Stimulated activated CD4-positive, alpha-beta T cell treated with anti-CD3 and anti-CD28 coated beads, Interleukin-1b, Interleukin-23, amount 100 ng/mL, for 24 hours (primary cell): ENCODE measurements around the gene SPNS3.

Source experiments
- DNase-seq, 4 experiments: peaks; one replicate each; pipeline ENCODE4 v3.0.0-alpha.2; 2020; ENCODE audit warnings: low read depth in 4 of 4, low spot score in 1 of 4

SPNS3 gene

DNA sequence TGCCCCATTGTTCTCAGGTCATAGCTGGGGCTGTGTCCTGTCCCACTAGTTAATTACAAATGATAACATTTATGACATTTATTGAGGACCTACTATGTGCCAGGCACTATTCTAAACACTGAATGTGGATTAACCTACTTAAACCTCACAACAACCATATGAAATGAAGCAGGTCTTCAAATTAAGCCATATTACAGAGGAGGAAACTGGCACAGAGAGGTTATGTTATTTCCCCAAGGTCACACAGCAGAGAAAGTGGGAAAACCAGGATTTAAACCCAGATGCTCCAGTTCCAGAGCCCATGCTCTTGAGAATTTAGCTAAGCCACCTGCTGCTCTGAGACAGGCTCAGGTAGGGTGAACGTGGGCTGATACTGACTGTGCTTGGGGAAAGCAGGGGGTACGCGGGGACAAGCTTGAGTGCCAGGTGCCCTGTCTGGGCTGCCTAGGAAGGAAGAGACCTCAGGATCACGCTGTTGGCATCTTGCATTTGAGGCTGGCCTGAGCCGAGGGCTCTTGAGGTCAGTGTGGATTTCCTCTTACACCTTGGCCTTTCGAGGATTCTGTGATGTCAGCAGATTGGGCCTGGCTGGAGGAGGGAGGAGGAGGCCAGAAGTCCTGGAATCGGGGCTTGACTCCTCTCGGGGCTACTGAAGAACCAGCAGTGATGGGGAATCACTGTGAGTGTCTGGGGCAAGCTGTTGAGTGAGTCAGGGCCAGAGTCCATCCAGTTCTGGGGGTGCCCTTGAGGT, 73.8 kb downstream of the SPNS3 start:
- no peak for DNase-seq

DNA sequence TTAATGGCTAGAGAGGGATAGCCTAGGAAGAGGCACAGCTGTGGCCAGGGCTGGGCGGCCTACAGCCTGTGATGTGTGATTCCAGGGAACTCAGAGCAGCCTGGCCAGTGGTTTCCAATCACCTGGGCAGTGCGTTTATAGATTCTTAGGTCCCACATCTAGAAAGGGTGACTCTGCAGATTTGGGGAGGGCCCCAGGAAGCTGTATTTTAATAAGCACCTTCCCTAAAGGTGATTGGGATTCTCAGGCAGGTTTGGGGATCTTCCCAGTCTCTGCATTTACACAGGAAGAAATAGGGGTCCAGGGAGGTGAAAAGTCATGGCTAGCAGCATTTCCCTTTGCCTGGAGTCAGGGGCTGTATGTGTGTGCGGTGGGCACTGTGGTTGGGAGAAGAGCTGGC, 74.5 kb downstream of the SPNS3 start:
- DNase-seq, result no peak

DNA sequence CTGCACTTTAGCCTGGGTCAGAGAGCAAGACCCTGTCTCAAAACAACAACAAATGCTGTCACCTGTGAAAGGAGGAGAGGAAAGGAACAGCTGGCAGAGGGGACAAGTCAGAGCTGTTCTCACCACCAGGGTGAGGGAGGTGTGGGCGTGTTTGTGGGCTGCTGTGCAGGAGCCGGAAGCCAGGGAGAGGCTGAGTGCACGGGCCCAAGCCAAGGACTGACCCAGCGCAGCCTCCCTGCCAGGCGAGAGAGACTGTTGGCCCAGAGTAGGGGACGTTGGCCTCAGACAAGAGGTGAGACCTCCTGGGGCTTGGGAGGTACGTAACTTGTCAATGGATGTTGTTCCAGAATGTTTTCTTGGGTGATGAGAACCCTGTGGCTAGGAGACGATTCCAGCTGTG, 75.7 kb downstream of the SPNS3 start:
- DNase-seq, result no peak

DNA sequence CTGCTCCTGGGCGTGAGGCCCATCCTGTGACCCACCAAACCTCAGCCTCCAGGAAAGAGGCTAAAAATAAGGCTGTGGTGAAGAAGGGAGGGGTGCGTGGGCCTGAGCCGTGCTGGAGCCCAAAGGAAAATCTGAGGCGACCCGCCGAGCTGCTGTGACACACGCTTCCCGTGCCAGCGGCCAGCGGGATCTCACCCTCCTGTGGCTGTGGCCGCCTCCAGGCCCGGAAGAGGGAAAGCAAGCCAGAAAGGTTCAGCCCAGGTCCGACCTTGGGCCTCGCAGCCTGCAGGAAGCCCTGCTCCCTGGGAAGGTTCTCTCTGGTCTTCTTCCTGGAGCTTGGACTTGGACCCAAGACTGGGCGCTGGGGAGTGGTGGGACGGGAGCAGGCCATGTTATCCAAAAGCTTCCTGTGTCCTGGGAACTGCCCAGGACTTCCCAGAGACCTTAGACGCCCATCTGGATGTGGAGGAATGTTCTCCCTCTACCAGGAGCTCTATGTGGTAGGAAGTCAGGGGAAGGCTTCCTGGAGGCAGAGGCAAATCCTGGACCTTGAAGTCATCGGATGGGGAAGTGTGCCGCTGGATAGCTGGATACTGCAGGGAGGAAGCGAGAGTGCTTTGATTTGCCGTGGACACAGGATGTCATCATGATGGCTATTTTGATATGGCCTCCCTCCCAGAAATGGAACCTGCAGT, 76.3 kb downstream of the SPNS3 start:
- no peak for DNase-seq

DNA sequence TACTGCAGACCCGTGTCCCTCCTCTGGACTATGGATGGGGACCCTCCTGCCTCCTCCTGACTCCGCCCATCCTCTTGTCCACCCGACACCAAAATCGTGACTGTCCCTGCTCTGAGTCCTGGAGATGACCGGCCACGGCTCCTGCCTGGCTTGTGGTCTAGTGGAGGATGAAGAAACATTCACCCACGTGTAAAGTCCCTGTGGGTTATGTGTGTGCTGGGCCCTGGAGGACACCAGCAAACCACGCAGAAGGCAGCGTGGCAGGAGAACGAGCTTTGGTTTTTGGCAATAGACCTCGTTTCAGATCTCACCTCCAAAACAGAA, 76.8 kb downstream of the SPNS3 start:
- no peak for DNase-seq

DNA sequence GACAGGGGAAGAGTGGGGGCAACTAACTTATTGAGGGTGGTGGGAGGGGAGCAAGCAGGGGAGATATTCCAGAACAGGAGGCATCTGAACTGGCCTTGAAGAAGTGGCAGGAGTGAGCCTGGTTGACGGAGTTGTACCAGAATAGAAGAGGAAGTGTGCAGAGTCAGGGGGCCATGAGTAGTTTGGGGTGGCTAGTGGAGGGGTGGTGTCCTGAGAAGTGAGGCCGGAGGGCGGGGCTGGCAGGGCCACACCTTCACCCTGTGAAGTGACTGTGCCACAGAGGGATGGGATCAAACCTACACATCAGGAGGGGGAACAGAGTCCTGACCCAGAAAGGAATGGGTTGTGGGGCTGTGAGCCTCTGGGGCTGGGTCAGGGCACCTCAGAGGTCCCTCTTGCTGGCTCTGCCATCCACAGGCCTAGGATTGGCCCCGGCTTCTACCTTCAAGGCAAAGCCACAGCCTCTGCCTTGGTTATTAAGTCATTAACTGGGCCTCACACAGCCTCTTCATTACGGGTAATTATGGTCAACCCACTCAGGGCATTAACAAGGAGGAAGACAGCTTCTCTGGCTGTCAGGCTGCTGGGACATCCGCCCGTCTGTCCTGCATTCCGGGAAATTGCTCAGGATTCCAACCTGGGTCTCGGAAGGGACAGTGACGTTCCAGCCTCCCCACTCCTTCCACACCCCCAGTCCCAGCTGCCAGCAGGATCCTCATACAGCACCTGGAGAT, 77.6 kb downstream of the SPNS3 start:
- no peak for DNase-seq

DNA sequence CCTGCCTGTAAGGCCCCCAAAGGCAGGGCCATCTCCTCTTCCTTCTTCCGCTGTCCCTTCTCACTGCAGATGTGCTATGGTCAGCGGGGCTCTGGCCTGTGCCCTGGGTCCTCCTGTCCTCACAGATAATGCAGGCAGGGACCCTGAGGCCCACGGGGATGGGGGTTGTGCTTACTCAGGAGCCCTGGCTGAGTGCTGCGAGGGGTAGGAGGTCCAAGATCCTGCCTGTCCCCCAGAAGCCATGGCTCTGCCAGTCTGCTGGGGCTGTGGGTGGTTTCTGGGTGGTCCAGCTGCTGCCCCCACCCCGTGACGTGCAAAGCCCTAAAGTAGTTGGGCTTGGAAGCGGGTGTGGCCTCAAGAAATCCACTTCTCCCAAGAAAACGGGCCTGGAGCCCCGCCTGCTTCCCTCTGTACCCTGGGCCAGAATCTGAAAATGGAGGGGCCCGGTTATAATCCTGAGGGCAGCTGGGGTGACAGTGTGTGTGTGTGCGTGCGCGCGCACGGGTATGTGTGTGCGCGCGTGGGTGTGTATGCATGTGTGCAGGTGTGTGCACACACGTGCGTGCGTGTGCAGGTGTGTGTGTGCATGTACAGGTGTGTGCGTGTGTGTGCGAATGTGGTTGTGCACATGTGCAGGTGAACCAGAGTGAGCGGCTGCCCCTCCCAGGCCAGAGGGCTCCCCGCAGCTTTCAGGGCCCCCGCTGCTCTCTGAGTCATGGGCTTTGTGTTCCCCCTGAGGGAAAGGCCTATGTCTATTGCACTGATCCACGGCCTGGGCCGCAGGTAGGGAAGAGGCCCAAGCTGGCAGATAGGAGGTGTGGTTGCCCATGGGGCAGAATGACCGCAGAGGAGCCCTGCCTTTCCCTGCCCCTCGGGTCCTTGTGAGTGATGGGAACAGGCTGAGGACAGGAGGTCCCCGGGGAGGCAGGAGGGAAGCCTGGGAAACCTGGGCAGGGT, 78.7 kb downstream of the SPNS3 start:
- DNase-seq, result no peak

DNA sequence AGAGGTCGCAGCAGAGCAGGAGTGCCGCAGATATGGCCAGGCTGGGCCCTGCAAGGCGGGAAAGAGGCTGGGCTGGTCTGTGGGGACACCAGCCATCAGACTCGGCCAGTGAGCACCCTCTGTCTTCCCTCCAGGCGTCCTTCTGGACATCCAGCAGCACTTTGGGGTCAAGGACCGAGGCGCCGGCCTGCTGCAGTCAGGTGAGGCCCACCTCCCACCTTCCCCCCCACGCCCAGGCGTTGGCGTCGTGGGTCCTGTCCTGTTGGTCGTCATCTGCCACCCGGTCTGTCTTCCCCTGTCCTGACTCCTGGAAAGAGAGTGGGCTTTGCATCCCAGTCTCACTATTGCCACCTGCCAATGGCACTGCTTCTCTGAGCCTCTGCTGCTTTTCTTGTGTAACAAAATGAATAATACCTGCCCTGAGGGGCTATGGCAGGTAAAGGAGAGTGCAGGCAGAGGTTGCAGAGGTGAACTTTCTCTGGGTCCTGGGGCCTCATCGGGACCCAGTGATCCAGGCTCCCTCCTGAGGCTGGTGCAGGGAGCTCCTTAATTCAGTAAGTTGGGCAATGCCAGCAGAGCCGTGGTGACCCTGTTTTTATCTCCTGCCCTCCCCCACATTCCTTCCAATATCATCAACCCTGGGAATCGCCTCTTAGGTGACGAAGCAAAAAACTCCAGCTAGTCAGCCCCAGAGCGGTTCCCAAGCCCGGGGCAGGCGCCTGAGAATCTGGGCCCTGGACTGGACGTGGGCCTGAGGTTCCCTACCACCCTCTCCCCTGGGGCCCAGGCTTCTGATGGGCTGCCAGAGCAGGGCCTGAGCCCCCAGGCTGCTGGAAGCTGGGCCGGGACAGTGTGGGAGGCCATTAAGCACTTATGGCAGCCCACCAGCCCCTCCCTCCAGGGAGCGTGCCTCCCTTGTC, 79.6 kb downstream of the SPNS3 start:
- no peak for DNase-seq

DNA sequence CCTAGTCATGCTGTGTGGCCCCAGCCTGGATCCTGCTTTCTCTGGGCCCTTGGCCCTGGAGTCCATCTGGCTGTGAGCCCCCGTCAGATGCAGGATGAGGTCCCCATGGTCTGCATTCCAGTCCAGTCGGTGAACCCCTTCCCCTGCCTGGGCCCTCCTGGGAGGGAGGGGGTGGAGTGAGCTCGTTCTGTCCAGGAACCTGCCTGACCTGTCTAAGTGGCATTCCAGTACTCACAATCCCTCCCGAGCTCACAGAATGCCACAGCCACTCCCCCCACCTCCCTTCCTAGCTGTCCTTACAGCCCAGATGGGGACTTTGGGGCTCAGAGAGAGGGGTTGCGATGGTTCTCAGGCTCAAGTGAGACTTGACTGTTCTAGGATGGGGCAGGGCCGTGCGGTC, 80.5 kb downstream of the SPNS3 start:
- no peak for DNase-seq

DNA sequence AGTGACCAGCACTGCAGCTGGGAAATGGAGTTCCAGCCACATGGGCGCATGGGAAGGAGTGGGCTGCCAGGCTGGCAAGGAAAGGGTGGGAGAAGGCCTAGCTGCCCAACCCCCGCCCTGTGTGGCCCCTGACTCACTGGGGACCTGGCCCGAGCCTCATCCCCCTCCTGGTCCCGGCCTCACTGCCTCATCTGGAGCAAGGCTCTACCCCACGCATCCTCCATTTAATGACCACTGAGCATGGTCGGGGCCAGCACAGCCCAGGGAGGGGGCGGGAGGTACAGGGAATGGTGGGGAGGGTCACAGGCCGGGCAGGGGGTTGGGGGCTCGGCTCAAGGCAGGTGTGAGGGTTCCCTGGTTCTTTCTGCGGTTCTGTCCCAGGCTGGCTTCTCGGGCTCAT, 81.0 kb downstream of the SPNS3 start:
- DNase-seq, result no peak

DNA sequence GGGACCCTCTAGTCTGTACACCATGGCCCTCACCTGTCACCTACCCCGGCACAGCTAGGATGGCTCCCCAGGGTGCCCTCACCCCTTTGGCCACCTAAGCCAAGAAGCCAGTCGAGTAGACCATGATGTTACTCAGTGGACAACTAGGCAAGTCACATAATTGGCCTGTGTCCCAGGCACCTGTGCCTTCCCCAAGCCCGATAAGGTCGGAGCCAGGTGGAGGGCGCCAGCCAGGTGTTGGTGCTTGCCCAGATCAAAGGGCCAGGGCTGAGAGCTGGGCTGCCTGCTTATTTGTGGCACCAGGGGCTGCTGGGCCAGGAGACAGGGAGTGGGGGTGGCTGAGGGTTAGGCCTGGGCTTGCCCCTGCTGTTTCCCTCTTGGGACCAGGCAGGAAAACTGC, 81.8 kb downstream of the SPNS3 start:
- DNase-seq, result no peak

DNA sequence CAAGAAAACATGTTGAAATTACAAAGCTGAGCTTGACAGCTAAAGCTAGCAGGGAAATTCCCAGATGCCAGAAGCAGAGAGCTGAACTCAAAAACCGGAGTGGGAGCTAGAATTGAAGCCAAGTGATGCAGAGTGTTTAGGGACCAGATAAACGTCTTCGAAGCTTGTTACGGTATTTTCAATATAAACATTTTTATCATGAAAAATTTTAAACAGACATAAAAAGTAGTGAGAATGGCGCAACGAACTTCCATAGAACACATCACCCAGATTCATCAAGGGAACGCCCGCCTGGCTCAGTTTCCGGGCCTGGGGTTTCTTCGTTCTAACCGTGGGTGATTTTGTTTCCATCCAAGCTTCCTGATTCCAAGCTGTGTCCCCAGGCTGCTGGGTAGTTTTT, 83.0 kb downstream of the SPNS3 start:
- no peak for DNase-seq

DNA sequence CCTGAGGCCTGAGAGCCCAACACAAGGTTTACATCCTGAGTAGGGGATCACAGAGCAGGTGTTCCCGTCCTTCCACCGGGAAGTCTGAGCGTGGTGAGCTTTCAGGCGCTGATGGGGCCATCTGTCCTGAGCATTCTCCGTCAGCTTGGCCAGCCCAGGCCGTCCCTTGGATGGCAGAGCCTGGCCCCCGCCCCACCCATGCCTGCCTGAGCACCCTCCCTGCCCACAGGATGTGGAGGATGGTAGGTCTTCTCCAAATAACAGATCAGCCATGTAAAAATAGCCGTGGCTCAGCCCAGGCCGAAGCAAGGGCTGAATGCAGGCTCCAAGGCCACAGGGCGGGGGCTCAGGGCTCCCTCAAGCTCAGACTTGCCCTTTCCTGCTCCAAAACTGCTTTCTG, 85.2 kb downstream of the SPNS3 start:
- no peak for DNase-seq

DNA sequence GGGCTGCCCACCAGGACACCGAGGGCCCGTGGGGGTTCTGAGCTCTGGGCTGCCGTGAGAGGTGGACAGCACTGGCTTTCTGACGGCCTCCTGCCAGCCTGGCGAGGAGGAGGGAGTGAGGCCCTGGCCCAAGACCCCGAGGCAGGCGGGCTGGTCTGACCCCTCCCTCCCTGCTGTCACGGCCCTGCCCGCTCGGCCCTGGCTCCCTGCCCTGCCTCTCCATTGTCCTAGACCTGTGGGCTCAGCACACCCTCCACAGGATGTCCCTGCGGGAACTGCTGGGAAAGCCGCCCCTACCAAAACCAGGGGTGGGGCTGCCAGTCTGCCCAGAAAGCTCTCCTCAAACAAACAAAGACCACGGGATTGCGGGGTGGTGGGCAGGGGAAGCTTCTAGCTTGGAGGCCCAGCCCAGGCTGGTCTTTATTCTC, 85.6 kb downstream of the SPNS3 start:
- no peak for DNase-seq

DNA sequence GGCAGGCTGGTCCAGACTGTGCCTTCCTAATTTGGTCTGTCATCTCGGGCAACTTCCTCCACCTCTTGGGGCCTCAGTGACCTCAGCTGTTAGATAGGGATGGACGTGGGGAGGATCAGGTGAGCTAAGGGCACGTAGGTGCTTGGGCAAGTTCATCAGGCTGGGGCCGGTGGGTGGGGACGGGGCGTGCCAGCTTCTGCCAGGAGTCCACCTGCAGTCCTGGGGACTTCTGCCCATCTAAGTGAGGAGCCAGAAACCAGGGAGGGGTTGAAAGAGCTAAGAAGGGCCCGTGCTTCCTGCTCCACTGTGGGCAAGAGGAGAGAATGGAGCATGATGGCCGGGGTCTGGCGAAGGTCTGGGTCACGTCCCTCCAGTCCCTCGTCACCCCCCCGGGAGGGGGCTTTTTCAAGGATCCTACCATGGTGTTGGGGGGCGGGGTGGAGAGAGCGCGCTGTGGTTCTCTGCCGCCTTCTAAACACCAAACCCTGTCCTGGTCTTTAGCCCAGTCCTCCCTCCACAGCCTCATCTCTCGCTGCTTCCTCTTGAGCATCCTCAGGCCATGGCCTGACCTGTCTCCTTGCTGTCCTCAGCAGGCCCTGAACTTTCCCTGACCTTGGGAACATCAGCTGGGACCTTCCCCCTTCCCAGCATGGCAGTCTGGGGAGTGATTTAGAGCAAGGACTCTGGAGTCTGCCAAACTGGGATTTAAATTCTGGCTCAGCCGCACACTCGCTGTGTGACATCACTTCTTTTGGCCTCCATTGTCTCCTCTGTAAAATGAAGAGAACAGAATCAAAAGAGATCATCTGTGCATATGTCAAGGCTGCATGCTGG, 86.5 kb downstream of the SPNS3 start:
- no peak for DNase-seq

DNA sequence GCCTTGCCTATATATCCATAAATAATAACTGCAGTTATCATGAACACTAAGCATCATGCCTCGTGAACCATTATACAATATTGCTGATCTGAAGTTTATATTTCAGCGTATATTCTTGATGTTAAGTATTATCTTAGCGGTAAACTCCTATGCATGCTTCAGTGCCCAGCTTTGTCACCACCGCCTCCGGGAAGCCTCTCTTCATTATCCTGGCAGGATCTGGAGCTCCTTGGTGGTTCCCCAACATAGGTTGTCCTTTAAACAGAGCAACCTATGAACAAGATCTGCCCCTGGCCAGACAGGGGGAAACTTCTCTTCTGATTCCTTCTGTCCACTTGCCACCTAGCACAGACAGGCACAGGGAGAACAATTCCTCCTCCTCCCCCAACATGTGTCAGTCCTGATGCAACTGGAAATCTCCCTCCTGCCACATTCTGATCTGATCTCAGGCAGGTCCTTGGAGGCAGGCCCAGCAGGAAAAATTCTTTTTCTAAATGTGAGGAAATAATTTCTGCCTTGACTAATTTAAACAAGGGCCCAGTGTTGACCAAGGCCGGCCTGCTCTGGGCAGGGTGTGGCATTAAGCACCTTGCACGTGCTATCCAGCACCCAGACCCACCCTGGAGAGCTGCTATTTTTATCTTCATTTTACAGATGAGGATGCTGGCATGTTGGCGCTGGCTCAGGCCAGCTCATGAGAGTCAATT, 87.3 kb downstream of the SPNS3 start:
- no peak for DNase-seq

DNA sequence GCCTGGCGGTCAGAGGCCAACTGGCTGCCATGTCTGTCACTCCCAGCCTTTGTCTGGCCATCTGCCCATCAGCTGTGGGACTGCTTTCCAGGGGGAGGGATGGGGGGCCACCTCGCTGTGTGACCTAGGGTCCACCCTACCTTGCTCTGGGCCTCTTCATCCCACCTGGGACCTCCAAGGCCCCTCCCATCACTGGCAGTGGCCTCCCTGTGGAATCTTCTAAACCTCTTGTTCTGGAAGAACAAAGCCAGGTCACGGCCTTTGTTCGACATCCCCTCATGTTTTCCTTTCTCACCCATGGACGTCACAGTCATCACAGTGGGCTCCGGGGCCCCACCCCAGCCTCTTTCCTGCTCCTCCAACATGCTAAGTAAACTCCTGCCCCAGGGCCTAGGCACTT, 88.9 kb downstream of the SPNS3 start:
- DNase-seq, result no peak

DNA sequence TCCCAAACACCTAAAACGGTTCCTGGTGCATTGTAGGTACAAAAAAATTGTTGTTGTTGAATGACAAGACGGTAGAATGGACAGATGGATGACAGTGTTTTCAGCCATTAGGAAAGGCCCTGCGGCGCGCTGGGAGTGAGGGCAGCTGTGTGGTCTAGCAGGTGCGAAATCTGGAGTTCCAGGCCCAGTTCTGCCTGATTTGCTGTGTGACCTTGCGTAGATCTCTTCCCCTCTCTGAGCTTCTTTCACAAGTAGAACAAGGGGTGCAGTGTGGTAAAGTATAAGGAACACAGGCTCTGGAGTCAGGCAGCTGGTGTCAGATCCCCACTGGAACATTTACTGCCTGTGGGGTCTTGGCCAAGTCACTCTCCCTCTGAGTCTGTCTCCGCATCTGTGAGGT, 90.2 kb downstream of the SPNS3 start:
- DNase-seq, result no peak
